Measurements from ENCODE around the gene CFAP45.

DNA sequence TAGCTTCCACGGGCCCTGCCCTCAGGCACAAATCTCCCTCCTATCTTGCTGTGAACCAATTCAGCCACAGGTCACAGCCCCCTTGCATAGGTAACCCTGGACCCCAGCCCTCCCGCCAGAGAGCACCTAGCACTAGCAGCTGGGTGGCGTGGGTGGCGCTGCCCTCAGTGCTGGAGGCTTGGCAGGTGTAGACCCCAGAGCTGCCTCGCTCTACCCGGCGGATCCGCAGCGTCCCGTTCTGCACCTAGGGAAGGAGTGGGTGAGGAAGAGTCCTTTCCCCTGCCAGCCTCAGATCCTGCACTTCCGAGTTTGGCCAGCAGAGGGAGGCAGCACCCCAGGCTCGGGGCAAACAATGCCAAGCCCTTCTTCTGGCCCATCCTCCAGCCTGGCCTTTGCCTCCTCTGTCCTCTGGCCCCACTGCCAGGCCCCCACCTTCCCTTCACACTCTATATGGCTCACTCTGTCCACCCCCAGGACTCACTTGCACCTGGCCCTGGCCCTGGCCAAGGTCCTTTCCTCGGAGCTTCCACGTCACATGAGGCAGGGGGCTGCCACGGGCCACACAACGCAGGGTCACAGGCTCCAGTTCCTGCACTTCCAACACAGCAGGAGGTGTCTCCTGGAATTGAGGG, 36.4 kb upstream of the CFAP45 start:
- TF ChIP-seq POLR2A (IDR thresholded peaks at IDR 0.05; ENCODE audit: control extremely low read depth in 1 of 2, low read depth in 2 of 2, low read length in 2 of 2): no peak
- TF ChIP-seq, protein P1, sequence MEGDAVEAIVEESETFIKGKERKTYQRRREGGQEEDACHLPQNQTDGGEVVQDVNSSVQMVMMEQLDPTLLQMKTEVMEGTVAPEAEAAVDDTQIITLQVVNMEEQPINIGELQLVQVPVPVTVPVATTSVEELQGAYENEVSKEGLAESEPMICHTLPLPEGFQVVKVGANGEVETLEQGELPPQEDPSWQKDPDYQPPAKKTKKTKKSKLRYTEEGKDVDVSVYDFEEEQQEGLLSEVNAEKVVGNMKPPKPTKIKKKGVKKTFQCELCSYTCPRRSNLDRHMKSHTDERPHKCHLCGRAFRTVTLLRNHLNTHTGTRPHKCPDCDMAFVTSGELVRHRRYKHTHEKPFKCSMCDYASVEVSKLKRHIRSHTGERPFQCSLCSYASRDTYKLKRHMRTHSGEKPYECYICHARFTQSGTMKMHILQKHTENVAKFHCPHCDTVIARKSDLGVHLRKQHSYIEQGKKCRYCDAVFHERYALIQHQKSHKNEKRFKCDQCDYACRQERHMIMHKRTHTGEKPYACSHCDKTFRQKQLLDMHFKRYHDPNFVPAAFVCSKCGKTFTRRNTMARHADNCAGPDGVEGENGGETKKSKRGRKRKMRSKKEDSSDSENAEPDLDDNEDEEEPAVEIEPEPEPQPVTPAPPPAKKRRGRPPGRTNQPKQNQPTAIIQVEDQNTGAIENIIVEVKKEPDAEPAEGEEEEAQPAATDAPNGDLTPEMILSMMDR (IDR thresholded peaks at IDR 0.05; ENCODE audit: control extremely low read depth in 1 of 3, insufficient read depth in 1 of 3, low read depth in 1 of 3, low read length in 3 of 3): peak; percentile 97 to 99 (median 99)
- TF ChIP-seq FOSL1 (IDR thresholded peaks at IDR 0.05; ENCODE audit: insufficient read depth, low read depth, low read length): no peak
- 0 out of 4 replicates have a peak, but pooled peaks of 1 of the 2 experiments have one; percentile 29 for TF ChIP-seq SIN3A (conservative IDR thresholded peaks at IDR 0.05 in 1 of 2, IDR thresholded peaks at IDR 0.05 in 1 of 2; ENCODE audit: low read depth in 1 of 2, low read length in 2 of 2)
- no peak for TF ChIP-seq EZH2 (IDR thresholded peaks at IDR 0.05; ENCODE audit: low read depth, low read length, severe bottlenecking)
- TF ChIP-seq NANOG (IDR thresholded peaks at IDR 0.05; ENCODE audit: insufficient read depth, low read depth, low read length, poor library complexity, severe bottlenecking): no peak
- TF ChIP-seq, protein P2, sequence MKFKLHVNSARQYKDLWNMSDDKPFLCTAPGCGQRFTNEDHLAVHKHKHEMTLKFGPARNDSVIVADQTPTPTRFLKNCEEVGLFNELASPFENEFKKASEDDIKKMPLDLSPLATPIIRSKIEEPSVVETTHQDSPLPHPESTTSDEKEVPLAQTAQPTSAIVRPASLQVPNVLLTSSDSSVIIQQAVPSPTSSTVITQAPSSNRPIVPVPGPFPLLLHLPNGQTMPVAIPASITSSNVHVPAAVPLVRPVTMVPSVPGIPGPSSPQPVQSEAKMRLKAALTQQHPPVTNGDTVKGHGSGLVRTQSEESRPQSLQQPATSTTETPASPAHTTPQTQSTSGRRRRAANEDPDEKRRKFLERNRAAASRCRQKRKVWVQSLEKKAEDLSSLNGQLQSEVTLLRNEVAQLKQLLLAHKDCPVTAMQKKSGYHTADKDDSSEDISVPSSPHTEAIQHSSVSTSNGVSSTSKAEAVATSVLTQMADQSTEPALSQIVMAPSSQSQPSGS (IDR thresholded peaks at IDR 0.05; ENCODE audit: low read length): no peak
- TF ChIP-seq HDAC2 (IDR thresholded peaks at IDR 0.05; ENCODE audit: borderline replicate concordance in 1 of 2, low read depth in 2 of 2, low read length in 2 of 2): no peak
- no peak for TF ChIP-seq CEBPB (IDR thresholded peaks at IDR 0.05; ENCODE audit: low read depth, low read length)
- peak; percentile 98 to 99 for TF ChIP-seq RAD21 (IDR thresholded peaks at IDR 0.05 in 1 of 2, conservative IDR thresholded peaks at IDR 0.05 in 1 of 2; ENCODE audit: low read depth in 2 of 2, low read length in 2 of 2)
- TF ChIP-seq YY1 (IDR thresholded peaks at IDR 0.05; ENCODE audit: low read depth, low read length): no peak
- no peak for TF ChIP-seq BACH1 (IDR thresholded peaks at IDR 0.05; ENCODE audit: low read length)

All from H1 (cell line).